HL-60 (cell line): Measurements from ENCODE around the gene KCNK5.
A peak's percentile ranks its signal among the peaks of the same experiment; 100 is the strongest.

Source experiments
- DNase-seq, 2 experiments: peaks; one replicate each; pipeline ENCODE4 v3.0.0-alpha.2; 2010 to 2020; ENCODE audit warnings: low read depth in 1 of 2, low spot score in 1 of 2
- H3K27ac ChIP-seq: fragments of 250-450 bp; sonication (Bioruptor Pico); replicated peaks from 2 replicates; pipeline ENCODE4 v1.5.1; 2020; ENCODE audit warnings: mild to moderate bottlenecking, moderate library complexity
- H3K27me3 ChIP-seq: fragments of 250-450 bp; sonication (Bioruptor Pico); 2 replicates; pipeline ENCODE4 v1.5.1; 2021; ENCODE audit warnings: mild to moderate bottlenecking, moderate library complexity; ENCODE audit not compliant: insufficient read depth, poor library complexity, severe bottlenecking
- H3K4me3 ChIP-seq: replicated peaks from 2 replicates; pipeline ENCODE4 v1.5.1; 2011; ENCODE audit warnings: mild to moderate bottlenecking, control low read depth, low read length; ENCODE audit not compliant: insufficient read depth
- CTCF ChIP-seq: IDR thresholded peaks from one replicate; pipeline ENCODE4 v1.5.1; 2011; ENCODE audit warnings: low read length, control low read depth, inconsistent platforms; ENCODE audit not compliant: insufficient read depth
- GABPA ChIP-seq: IDR thresholded peaks from 2 replicates; pipeline ENCODE4 v1.6.1; 2012; ENCODE audit warnings: low read depth
- POLR2AphosphoS5 ChIP-seq: IDR thresholded peaks from 2 replicates; pipeline ENCODE4 v1.6.1; 2012; ENCODE audit warnings: low read depth
- REST ChIP-seq: IDR thresholded peaks from 2 replicates; pipeline ENCODE4 v1.6.1; 2012; ENCODE audit warnings: low read depth; ENCODE audit not compliant: insufficient replicate concordance
- SPI1 ChIP-seq: IDR thresholded peaks from 2 replicates; pipeline ENCODE4 v1.6.1; 2012; ENCODE audit warnings: low read depth, mild to moderate bottlenecking, borderline replicate concordance

The KCNK5 gene

GRCh38 chr6:39184906-39185580, 44.2 kb downstream of the KCNK5 start:
- no peak overlapping the region for H3K27ac ChIP-seq
- TF ChIP-seq POLR2AphosphoS5 (0 out of 2 replicates have a peak, but pooled peaks have one; percentile 7), REST (no peak)
- no peak overlapping the region for H3K4me3 ChIP-seq
- DNase-seq: no peak
- no peaks in the 10 kb centered on the region for H3K27me3 ChIP-seq

GRCh38 chr6:39182604-39183003, 46.7 kb downstream of the KCNK5 start:
- no peak for DNase-seq
- no peak overlapping the region for H3K4me3 ChIP-seq
- TF ChIP-seq CTCF: no peak
- TF ChIP-seq GABPA: no peak
- no peak for TF ChIP-seq POLR2AphosphoS5
- H3K27ac ChIP-seq: no peak overlapping the region
- no peaks in the 10 kb centered on the region for H3K27me3 ChIP-seq

GRCh38 chr6:39181826-39182225, 47.4 kb downstream of the KCNK5 start:
- TF ChIP-seq REST (no peak), SPI1 (no peak)
- H3K27ac ChIP-seq: no peak overlapping the region
- no peak overlapping the region for H3K4me3 ChIP-seq
- H3K27me3 ChIP-seq: no peaks in the 10 kb centered on the region
- no peak for DNase-seq

GRCh38 chr6:39181333-39181732, 47.9 kb downstream of the KCNK5 start:
- H3K4me3 ChIP-seq: no peak overlapping the region
- no peak overlapping the region for H3K27ac ChIP-seq
- TF ChIP-seq POLR2AphosphoS5: no peak
- no peak for TF ChIP-seq SPI1
- no peak for TF ChIP-seq CTCF
- TF ChIP-seq REST: no peak
- no peak for TF ChIP-seq GABPA
- no peak for DNase-seq
- H3K27me3 ChIP-seq: no peaks in the 10 kb centered on the region
